Activated CD8-positive, alpha-beta memory T cell treated with anti-CD3 and anti-CD28 coated beads, Interleukin-2, amount 10 ng/mL, durations not matched to agents 7 days and 5 days (primary cell): ENCODE results near the gene TBXT. TPM values are rescaled to one million over a fixed set of nuclear protein-coding genes. Genes with fewer than 3 reads are reported as not detected.

Experiments used
- ATAC-seq: fragments of 150-1000 bp; cut with Tn5 transposase; one replicate; pipeline ENCODE4 v1.10.0; 2021; ENCODE audit warnings: moderate library complexity
- CTCF ChIA-PET: fragments of 350-600 bp; sonication (Branson Sonifier 250); formaldehyde crosslinking; loops from one replicate; lab custom pipeline; 2021; ENCODE audit warnings: antibody characterized with exemption; lab: Charles Lee
- DNase-seq: peaks from one replicate; pipeline ENCODE4 v3.0.0-alpha.2; 2020
- H3K27ac Mint-ChIP-seq: one replicate; pipeline ENCODE4 v1.8.0; 2021; ENCODE audit warnings: mild to moderate bottlenecking, mixed read lengths
- H3K27me3 Mint-ChIP-seq: one replicate; pipeline ENCODE4 v1.8.0; 2021; ENCODE audit warnings: mixed read lengths
- H3K36me3 Mint-ChIP-seq: one replicate; pipeline ENCODE4 v1.8.0; 2021; ENCODE audit warnings: mild to moderate bottlenecking, mixed read lengths
- H3K4me1 Mint-ChIP-seq: one replicate; pipeline ENCODE4 v1.8.0; 2021; ENCODE audit warnings: mixed read lengths
- H3K4me3 Mint-ChIP-seq: one replicate; pipeline ENCODE4 v1.8.0; 2021; ENCODE audit warnings: mild to moderate bottlenecking, moderate library complexity, mixed read lengths
- H3K9me3 Mint-ChIP-seq: one replicate; pipeline ENCODE4 v1.8.0; 2022; ENCODE audit warnings: low read depth, mixed read lengths
- total RNA-seq, 2 experiments: library from RNA; stranded (reverse); gene quantifications; one replicate each; pipeline ENCODE4 v1.2.3, GENCODE V29; 2021

The TBXT gene
- total RNA-seq, 2 experiments from 2014 or later: not detected

- ATAC-seq (no peak), DNase-seq (no peak)
- CTCF ChIA-PET: interaction anchor here (1.4 kb wide), 1 partner anchor 13 kb away, joined by 5 read pairs; no protein-coding TSS in a partner anchor
Measured at GRCh38 chr6:166119116-166119911, 48.3 kb downstream of the TBXT start.

DNA sequence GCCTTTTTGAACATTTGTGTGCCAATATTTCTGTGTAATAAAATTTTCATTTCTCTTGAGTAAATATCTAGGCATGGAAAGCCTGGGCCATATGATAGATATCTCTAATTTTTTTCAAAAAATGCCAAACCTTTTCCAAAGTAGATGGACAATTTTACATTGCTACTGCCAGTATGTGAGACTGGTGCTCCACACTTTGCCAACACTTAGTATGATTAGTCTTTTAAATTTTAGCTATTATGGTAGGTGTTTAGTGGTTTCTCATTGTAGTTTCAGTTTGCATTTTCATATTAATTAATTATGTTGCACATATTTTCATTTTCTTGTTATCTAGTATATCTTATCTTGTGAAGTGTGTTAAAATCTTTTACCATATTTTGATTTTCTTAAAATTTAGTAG is 52.0 kb downstream of the TBXT start:
- no peaks in the 10 kb centered on the region for H3K9me3 Mint-ChIP-seq
- ATAC-seq (no peak), DNase-seq (no peak)
- H3K36me3 Mint-ChIP-seq: no peaks in the 10 kb centered on the region
- H3K4me3 Mint-ChIP-seq: no peak overlapping the region
- CTCF ChIA-PET: no interaction called here
- no peaks in the 10 kb centered on the region for H3K4me1 Mint-ChIP-seq
- no peak overlapping the region for H3K27ac Mint-ChIP-seq
- H3K27me3 Mint-ChIP-seq: peaks cover 13% of the 10 kb centered on the region

More at GRCh38 chr6:166119116-166119911, 48.3 kb downstream of the TBXT start:
- H3K4me1 Mint-ChIP-seq: no peaks in the 10 kb centered on the region
- H3K4me3 Mint-ChIP-seq: no peak overlapping the region
- H3K27me3 Mint-ChIP-seq: peaks cover 5% of the 10 kb centered on the region
- no peaks in the 10 kb centered on the region for H3K36me3 Mint-ChIP-seq
- no peaks in the 10 kb centered on the region for H3K9me3 Mint-ChIP-seq
- H3K27ac Mint-ChIP-seq: no peak overlapping the region

- no peaks in the 10 kb centered on the region for H3K36me3 Mint-ChIP-seq
- DNase-seq (no peak), ATAC-seq (no peak)
- H3K4me3 Mint-ChIP-seq: no peak overlapping the region
- no peaks in the 10 kb centered on the region for H3K4me1 Mint-ChIP-seq
- H3K27me3 Mint-ChIP-seq: peaks cover 28% of the 10 kb centered on the region
- CTCF ChIA-PET: no interaction called here
- no peaks in the 10 kb centered on the region for H3K9me3 Mint-ChIP-seq
- H3K27ac Mint-ChIP-seq: no peak overlapping the region
Measured at GRCh38 chr6:166112580-166112979, 55.1 kb downstream of the TBXT start.

DNA sequence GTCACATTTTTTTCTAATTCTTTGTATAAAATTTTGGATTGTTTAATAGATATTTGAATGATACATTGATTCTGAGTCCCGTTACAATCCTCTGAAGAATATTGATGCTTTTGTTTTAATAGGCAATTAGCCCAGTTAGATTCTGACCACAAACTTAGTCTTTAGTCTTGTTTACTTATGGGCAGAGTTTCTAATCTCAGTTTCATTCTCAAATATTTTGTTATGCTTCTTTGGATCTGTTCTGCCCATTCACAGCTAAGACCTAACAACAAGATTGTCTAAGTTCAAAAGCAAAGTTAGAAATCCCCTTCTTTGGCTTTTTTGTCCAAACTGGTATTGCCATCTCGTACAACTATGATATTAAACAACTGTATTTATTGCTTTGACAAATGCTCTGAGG is 58.0 kb downstream of the TBXT start:
- peaks cover 26% of the 10 kb centered on the region for H3K27me3 Mint-ChIP-seq
- CTCF ChIA-PET: no interaction called here
- H3K36me3 Mint-ChIP-seq: no peaks in the 10 kb centered on the region
- H3K4me1 Mint-ChIP-seq: no peaks in the 10 kb centered on the region
- H3K27ac Mint-ChIP-seq: no peak overlapping the region
- no peak overlapping the region for H3K4me3 Mint-ChIP-seq
- DNase-seq (no peak), ATAC-seq (no peak)
- no peaks in the 10 kb centered on the region for H3K9me3 Mint-ChIP-seq

Other genes with a start within 250 kb of the TBXT start
- not detected for gene PRR18, start 140.5 kb upstream of the TBXT start, total RNA-seq
- gene SFT2D1, start 174.7 kb upstream of the TBXT start, total RNA-seq: 10 to 100 TPM; 35.6 to 40.0 TPM
- 10 to 100 TPM; 29.4 to 37.4 TPM for gene MPC1, start 215.1 kb upstream of the TBXT start, total RNA-seq